Right cardiac atrium (tissue), 5 donors: ENCODE results near the gene IP6K1. TPM values are rescaled to one million over a fixed set of nuclear protein-coding genes. Genes with fewer than 3 reads are reported as not detected.
"Not testable (repeated sequence)": the region's sequence is repeated elsewhere in the genome, so short reads cannot be mapped to it uniquely, and the experiment has no call there.

Experiments used
- ATAC-seq, 2 donors: fragments of 200-7000 bp; cut with Tn5 transposase; one replicate each; pipeline versions ENCODE4 v1.8.0 to v1.9.1; 2020; ENCODE audit warnings: moderate library complexity in 2 of 2, mild to moderate bottlenecking in 1 of 2
- DNase-seq, 3 donors: peaks; one replicate each; pipeline ENCODE4 v3.0.0-alpha.2; 2020
- H3K27ac ChIP-seq: one replicate; pipeline ENCODE4 v1.5.1; 2013; ENCODE audit warnings: mild to moderate bottlenecking, low read length, control low read depth, moderate library complexity
- H3K27me3 ChIP-seq: one replicate; pipeline ENCODE4 v1.6.1; 2013; ENCODE audit not compliant: control insufficient read depth, insufficient read depth
- H3K4me1 ChIP-seq: one replicate; pipeline ENCODE4 v1.6.1; 2013; ENCODE audit warnings: low read length; ENCODE audit not compliant: control insufficient read depth, insufficient read depth
- H3K4me3 ChIP-seq: one replicate; pipeline ENCODE4 v1.5.1; 2013; ENCODE audit warnings: low read length, control low read depth
- H3K9me3 ChIP-seq: one replicate; pipeline ENCODE4 v1.6.1; 2013; ENCODE audit warnings: low read length; ENCODE audit not compliant: control insufficient read depth
- WGBS: extraction: QIAGEN DNeasy Blood & Tissue Kit; methylation state at CpG from one replicate; pipeline ENCODE4 v1.1.7; 2013; 5-methylcytosine and 5-hydroxymethylcytosine counted together
- intact Hi-C, 4 donors: fragments of 100-400 bp; cut with DNase I; formaldehyde crosslinking; loops; one replicate each; pipeline versions ENCODE4 v1.11.0 to v1.14.0; 2022 to 2023
- polyA plus RNA-seq: library from polyadenylated mRNA; stranded (reverse); fragments of 200-250 nt; gene quantifications from one replicate; pipeline ENCODE4 v1.2.3, GENCODE V29; 2013
- total RNA-seq, 4 donors: library from RNA; stranded (reverse); fragmentation: NEBNext Ultra II Directional; extraction: Animal tissue kit (Norgen Biotek cat#: 25700); gene quantifications; one replicate each; pipeline ENCODE4 v1.2.1, GENCODE V29; 2021
- donor health status: healthy with polysubstance abuse.
- donor health status: DM: no; HTN: yes; CAD: no.
- donor health status: DM: no; HTN: no; CAD: no.
- donor health status: DM: no; HTN: yes; CAD: no; lungs with severe emphysema.
- donor health status: DM: yes; HTN: yes; CAD: no.

The IP6K1 gene
- total and polyA plus RNA-seq, 5 donors = 14.6 to 24.0 (median 21.5) TPM

DNA sequence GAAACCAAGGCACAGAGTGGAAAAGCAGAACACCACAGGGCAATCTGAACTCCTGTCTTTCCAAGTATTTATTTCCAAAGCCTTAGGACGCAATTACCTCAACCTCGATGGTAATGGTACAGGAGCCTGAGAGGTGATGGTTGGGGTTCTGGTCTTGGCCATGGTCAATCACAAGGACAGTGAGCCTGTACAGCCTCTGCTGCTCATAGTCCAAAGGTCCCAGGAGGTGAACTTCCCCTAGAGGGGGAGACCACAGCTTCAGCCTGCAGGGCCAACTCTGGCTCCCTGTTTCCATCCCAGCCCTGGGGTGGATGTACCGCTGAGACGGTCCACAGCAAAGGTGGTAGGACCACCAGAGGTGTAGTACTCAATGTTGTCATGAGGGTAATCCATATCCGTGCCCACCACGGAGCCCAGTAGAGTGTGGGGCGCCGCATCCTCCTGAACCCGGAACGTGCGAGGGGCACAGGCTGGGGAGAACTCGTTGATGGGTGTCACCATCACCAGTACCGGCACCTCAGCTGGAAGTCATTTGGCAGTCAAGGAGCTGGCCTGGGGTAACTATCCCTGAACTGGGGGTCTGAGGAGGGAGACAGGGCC lies 7.2 kb upstream of the IP6K1 start:
- no peaks in the 10 kb centered on the region for H3K27me3 ChIP-seq
- H3K27ac ChIP-seq = no peak overlapping the region
- intact Hi-C loops = no loop called here
- 93% methylated on average over 13 of the region's 13 CpGs for WGBS
- no peaks in the 10 kb centered on the region for H3K9me3 ChIP-seq
- no peak overlapping the region for H3K4me3 ChIP-seq
- H3K4me1 ChIP-seq = no peaks in the 10 kb centered on the region
- DNase-seq (no peak), ATAC-seq (no peak)

DNA sequence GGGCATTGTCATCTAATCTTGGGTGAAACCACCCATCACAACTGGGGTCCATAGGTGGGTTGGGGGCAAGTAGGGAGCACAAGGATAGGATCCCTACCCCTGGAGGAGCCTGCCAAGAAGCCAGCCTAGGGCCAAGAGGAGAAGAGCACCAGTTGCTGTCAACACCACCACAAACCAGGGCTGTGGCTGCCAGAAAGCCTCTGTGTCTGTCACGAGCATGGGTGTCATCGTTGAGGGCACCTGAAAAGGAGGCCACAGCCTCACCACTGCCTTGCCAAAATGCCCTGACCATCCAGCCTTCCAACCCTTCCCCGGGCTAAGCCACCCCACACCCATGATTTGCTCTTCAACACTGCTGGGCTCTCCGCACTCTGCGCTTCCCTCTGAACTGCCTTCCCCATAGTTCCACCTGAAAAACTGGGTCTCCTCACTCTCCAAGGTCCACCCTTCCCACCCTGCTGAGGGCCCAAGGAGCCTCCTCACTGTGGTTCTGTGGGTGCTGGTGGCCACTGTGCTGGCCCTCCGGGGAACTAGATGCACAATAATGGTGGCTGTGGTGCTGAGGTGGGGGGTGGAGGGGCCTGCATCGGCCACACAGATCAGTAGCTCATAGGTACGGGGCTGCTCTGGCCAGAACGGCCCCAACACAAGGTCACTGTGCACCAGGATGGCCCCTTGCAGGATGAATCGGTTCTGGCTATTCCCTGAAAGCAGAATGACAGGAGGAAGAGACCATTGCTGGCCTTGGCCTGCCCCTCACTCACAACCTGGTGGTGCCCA lies 6.2 kb upstream of the IP6K1 start:
- Histone ChIP-seq H3K9me3 (no peaks in the 10 kb centered on the region), H3K27me3 (no peaks in the 10 kb centered on the region), H3K4me1 (no peaks in the 10 kb centered on the region), H3K4me3 (no peak overlapping the region), H3K27ac (no peak overlapping the region)
- DNase-seq = no peak
- WGBS = 93% methylated on average over 10 of the region's 10 CpGs
- ATAC-seq = no peak
- intact Hi-C loops = no loop called here

DNA sequence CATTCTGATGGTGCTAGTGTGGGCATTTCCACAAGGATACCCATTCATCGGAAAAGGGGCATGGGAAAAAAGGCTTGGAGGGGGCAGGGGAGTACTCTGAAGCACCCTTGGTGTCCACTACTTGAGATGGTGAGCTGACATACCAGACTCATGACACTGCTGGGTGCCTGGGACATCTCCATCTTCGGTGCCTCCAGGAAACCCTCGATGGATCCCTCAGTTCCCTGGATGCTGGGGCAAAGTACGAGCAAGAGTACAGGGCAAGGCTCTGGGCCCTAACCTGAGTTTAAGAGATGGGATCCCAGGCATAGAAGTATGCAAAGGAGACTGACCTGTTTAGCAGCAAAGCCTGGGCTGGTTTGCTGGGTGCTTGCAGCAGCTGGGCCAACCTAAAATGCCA lies 5.2 kb upstream of the IP6K1 start:
- Histone ChIP-seq H3K27me3 (no peaks in the 10 kb centered on the region), H3K27ac (no peak overlapping the region), H3K4me1 (peaks cover 5% of the 10 kb centered on the region), H3K9me3 (no peaks in the 10 kb centered on the region), H3K4me3 (no peak overlapping the region)
- intact Hi-C loops = no loop called here
- WGBS = 90% methylated on average over 4 of the region's 4 CpGs
- DNase-seq (no peak), ATAC-seq (no peak)

DNA sequence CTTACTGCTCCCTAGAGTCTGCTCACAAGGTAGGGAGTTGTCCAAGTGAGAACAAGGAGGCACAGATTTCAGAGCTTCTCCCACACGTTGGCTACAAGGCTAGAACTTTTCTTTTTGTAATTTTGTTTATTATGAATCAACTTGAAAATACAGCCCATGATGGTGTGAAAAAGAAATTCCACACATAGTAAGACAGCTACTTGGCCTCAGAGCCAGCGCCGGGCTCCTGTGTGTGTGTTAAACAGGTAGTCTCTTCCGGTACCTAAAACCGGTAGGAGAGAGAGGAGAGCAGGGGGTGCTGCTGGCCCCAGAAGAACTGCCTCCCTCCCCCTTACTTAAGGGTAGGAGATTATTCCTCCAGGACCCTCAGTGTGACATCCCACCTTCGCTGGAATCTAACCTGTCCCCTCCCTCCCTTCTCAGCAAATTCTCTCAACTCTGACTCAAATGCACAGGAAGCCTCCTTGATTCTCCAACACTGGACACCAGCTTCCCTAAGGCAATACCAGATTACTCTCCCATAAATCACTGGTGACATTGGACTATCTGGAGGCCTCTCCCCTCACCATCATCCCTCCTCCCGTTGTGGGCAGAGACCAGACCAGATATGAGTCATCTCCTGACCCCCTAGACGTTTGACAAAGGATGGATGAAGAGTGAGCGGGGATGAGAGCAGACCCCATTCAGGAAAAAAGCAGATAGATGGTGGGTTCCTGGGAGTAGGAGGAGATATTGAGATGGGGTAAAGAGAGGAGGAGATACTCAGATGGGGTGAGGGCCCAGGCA lies 4.5 kb upstream of the IP6K1 start:
- Histone ChIP-seq H3K27ac (no peak overlapping the region), H3K4me3 (no peak overlapping the region), H3K4me1 (peaks cover 5% of the 10 kb centered on the region), H3K27me3 (no peaks in the 10 kb centered on the region), H3K9me3 (no peaks in the 10 kb centered on the region)
- intact Hi-C loops = no loop called here
- no peak for DNase-seq
- ATAC-seq = no peak
- 65% methylated on average over 9 of the region's 9 CpGs for WGBS

DNA sequence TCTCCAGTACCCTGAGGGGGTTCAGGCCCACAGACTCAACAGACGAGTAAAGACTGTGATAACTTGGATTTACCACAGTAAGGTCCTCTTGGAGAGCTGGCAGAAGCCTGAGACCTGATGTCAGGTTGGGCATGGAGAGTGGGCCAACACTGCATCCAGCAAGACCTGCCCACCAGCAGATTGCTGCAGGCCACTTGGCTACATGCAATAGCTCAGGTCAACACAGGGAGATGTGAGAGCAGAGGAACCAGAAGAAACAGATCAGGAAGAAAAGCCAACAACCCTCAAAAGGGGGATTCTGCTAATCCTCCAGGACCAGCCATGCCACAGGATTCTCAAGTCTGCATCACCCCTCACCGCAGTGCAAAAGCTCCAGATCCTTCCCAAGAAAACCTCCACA lies 1.7 kb upstream of the IP6K1 start:
- WGBS = 98% methylated on average over 2 of the region's 2 CpGs
- intact Hi-C loops = no loop called here
- no peak for DNase-seq
- Histone ChIP-seq H3K9me3 (no peaks in the 10 kb centered on the region), H3K4me3 (no peak overlapping the region), H3K27ac (no peak overlapping the region), H3K4me1 (peaks cover 5% of the 10 kb centered on the region), H3K27me3 (no peaks in the 10 kb centered on the region)
- ATAC-seq = no peak

DNA sequence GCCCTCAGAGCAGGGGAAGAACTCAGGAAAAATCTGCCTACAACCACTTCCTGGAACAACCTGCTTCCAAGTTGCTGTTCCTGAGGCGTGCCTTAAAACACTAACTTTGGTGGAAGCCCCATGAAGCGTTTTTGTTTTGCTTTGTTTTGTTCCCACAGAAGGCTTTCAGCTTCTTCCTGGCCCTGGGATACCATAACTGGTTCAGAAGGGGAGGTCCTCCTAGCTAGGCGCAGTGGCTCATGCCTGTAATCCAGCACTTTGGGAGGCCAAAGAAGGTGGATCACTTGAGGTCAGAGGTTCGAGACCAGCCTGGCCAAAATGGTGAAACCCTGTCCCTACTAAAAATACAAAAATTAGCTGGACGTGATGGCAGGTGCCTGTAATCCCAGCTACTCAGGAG lies 1.2 kb upstream of the IP6K1 start:
- Histone ChIP-seq H3K4me3 (no peak overlapping the region), H3K27me3 (no peaks in the 10 kb centered on the region), H3K9me3 (no peaks in the 10 kb centered on the region), H3K27ac (no peak overlapping the region), H3K4me1 (peaks cover 5% of the 10 kb centered on the region)
- DNase-seq (no peak), ATAC-seq (no peak)
- 83% methylated on average over 5 of the region's 5 CpGs for WGBS
- intact Hi-C loops = no loop called here

DNA sequence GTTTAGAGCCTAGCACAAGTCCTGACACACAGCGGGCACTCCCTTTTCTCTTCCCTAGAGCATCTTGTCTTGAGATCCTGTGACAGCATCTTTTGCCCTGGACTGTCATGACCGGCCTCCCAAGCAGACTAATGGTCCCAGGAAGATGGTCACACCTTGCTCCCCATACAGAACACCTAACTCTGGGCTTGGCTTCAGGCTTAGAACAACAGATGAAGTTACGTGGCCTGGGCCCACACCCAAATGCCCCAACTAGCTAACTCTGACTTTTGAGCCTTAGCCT lies 781 bp upstream of the IP6K1 start:
- no peak overlapping the region for H3K4me3 ChIP-seq
- DNase-seq (no peak), ATAC-seq (no peak)
- WGBS = 76% methylated on average over 3 of the region's 3 CpGs
- no peaks in the 10 kb centered on the region for H3K9me3 ChIP-seq
- peaks cover 5% of the 10 kb centered on the region for H3K4me1 ChIP-seq
- H3K27me3 ChIP-seq = no peaks in the 10 kb centered on the region
- H3K27ac ChIP-seq = peak overlapping the region; percentile 92
- intact Hi-C loops = no loop called here

DNA sequence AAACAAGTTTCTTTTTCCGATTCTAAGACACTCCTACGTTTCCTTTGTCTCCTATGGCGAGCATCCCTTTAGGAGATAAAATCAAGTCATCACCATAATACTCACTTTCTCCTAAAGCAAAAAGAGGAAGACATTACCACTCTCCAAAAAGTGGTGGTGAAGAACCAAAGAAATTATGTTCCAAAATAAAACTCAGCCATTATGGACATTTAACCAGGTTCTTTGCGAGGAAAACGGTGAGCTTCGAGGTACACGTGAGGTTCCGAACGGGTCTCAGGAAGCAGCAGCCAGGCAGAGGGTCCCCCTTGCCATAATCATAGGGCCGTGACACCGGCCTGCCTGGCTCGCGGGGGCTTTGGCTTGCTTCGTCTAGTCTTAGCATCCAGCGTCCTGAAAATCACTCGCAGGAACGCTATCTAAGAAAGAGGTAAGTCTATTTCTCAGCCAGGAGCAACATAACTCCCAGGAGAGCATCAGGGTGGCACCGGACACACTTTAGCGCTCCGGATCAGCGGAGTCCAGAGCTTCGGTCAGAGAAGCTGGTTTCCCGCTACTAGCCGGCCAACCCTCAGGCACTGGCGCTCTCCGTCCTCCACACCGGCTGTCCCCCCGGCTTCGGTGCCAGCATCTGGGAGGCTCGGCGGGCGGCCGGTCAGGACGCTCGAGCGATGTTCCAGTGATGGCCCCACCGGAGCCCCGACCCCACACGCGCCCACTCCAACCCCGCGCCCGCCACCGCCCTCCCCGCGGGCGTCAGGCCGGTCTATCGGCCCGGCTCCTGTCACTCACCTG lies 581 bp downstream of the IP6K1 start:
- peaks cover 5% of the 10 kb centered on the region for H3K4me1 ChIP-seq
- peak overlapping the region; percentile 82 for H3K4me3 ChIP-seq
- peak overlapping the region; percentile 69 for H3K27ac ChIP-seq
- WGBS = 1% methylated on average over 50 of the region's 50 CpGs
- H3K9me3 ChIP-seq = no peaks in the 10 kb centered on the region
- H3K27me3 ChIP-seq = no peaks in the 10 kb centered on the region
- ATAC-seq (peak; percentile 59 to 65), DNase-seq (peak in 2 of 3 donors; percentile 49 to 74)
- intact Hi-C loops = no loop called here

DNA sequence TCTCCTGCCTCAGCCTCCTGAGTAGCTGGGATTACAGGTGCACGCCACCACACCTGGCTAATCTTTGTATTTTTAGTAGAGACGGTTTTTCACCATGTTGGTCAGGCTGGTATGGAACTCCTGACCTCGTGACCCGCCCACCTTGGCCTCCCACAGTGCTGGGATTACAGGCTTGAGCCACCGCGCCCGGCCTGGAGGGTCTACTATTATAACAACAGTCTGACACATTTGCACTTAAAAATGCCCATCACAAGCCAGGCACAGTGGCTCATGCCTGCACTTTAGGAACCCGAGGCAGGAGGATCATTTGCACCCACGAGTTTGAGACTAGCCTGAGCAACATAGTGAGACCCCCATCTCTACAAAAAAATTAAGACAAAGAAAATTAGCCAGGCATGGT lies 4.1 kb downstream of the IP6K1 start:
- H3K27ac ChIP-seq, ATAC-seq, H3K27me3 ChIP-seq, H3K9me3 ChIP-seq, DNase-seq, H3K4me3 ChIP-seq, intact Hi-C loops, H3K4me1 ChIP-seq: not testable (repeated sequence)
- WGBS = 93% methylated on average over 9 of the region's 9 CpGs

DNA sequence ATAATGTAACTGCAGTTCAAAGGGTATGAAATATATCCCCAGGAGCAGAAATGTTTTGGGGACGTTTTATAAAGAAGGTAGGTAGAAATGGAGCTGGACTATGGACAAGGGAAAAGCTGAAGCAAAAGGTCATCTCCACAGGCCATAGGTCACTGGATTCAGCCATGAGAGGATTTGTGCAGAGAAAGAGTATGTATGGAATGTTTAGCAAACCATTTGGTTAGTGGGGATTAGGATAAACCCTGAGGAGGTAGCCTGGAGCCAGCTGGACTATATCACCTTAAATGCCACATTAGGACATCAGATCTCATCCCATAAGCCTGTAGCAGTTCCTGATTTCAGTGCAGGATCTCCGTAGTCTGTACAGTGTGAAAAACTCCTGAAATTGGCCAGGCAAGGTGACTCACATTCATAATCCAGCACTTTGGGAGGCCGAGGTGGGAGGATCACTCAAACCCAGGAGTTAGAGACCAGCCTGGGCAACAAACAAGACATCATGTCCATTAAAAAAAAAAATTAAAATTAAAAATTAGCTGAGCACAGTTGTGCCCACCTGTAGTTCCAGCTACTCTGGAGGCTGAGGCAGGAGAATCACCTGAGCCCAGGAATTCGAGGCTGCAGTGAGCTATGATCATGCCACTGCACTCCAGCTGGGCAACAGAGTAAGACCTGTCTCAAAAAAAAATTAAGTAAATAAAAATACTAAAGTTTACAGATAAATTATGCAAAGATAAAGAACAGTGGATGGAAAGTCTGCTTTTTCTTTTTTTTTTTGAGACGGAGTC lies 4.7 kb downstream of the IP6K1 start:
- no peak overlapping the region for H3K27ac ChIP-seq

More for the DNA sequence above, 4.7 kb downstream of the IP6K1 start:
- ATAC-seq = no peak
- Histone ChIP-seq H3K9me3 (no peaks in the 10 kb centered on the region), H3K4me1 (peaks cover 4% of the 10 kb centered on the region), H3K4me3 (no peak overlapping the region), H3K27me3 (no peaks in the 10 kb centered on the region)
- DNase-seq = no peak
- WGBS = 84% methylated on average over 5 of the region's 5 CpGs
- intact Hi-C loops = no loop called here
